SIG-M5 (cell line): ENCODE data around the gene SLC35G3.
"Not testable (repeated sequence)": the region's sequence is repeated elsewhere in the genome, so short reads cannot be mapped to it uniquely, and the experiment has no call there.

ENCODE experiments used
- DNase-seq: peaks from one replicate; lab custom pipeline; 2025; lab: John Stamatoyannopoulos, UW

Gene SLC35G3

DNA sequence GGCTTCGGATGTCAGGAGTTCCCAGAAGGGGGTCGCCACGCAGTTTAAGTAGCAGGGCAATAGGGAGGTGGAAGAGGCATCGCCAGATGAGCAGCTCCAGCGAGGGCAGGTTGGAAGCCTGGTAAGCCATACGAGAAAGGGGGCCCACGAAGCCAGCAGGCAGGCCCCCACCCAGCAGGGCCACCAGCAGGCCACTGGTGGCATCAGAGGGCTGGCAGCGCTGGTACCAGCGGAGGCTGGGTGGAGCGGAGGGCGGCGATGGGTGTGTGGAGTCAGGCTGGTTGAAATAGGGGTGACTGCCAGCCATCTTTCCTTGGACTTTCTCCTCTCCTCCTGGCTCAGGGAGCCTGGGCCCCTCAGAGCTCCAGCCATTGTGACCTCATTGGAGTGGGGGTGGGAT is at the start of gene SLC35G3:
SLC35G3 (minus strand) TSS at position 393 of the 400 bp plus-strand sequence; CDS start at position 307, 86 bp downstream.
- not testable (repeated sequence) for DNase-seq

DNA sequence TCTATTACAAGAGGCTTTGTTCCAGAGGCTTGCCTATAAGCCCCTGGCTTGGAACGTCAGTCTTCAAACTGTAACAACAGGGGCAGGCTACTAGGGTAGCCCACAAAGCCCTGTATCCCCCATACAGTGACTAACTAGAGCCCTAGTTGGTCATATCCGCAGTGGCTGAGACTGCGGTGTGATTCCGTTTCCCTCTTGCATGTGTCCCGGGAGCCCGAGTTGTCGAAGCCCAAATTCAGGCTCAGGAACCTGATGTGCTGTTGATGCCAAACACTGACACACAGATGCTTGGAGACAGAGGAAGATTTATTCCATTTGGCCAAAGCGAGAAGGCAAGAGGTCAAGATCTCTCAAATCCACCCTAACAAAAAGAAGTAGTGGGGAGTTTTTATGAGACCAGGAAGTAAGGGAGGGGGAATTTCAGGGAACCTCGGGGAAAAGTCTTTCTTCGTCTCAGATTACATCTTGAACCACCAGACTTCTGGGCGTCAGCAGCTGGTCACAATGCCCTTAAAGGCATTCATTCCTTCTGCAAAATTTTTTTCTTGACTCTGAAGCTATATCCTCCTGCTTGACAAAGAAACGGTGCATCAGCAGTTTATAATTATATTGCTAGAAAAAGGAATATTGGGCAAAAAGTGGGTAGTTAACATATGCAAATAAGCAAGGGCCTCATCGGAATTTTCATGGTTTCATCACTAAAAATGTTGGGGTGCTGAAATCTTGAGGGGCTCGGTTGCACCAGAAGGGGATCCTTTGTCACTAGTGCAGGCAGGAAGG is 49.6 kb upstream of the SLC35G3 start:
- DNase-seq: no peak

DNA sequence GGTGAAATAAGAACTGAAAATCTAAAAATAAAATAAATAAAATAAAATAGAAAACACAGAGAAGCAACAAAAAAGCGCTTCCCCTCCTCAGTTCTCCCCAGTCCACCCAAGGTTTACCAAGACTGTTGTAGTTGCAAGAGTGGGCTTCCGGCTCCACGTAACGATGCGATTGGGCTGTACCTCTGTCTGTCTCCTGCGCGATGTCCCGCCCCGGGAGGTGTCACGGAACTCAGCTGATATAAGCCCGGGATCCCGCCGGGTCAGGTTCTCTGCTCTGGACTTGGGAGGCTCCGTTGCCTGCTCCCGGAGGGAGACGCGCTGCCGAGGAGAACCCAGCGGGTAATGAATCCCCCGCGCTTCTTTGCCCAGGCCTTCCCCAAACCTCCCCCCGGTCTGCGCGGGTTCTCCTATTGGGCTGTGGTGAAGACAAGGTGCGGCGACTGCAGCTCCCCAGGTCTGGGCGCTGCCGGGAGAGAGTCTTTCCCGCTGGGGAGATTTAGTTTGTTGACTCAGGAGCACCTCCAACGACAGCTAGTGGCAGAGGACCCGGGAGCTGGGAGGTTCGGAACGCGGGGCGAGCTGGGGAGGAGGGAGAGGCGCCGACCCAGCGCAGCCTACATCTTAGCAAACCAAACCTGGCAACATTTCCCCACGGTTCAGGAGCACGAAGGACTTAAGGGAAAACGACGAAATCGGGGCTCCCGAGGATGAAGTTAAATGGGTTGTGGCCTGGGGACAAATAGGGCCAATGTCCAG is 48.8 kb upstream of the SLC35G3 start, which contains the start of gene SLFN5:
SLFN5 (plus strand) TSS at position 268 of the 756 bp plus-strand sequence. CDS start 15,619 bp downstream, outside the sequence.
- DNase-seq: no peak

DNA sequence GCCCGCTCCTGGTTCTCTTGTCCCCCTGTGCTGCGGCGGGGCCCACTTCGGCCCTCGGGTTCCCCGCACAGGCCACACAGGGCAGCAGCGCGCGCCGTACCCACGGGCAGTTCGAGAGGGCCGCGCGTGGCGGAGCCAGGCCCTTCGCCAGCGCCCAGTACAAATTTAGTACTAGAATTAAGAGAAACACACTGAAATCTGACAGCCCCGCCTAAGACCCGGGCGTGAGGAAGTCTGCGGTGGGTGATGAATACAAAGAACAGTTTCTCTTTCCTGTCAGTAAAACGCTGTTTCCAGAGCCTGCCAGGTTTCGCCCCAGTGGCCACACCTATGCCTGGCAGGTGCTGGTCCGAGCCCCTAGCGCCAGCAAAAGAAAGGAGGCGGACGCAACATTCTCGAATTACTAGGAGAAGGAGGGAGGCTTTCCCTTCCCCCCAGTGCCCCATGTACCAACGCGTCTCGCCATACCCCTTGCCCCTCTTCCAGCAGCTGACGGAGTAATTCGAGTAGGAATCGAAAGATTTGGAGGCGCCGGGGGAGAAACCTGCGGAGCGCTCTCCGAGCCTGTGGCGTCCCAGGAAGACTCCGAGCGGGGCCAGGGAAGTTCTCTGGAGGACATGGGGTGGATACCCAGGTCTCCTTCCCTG is 48.1 kb upstream of the SLC35G3 start:
- no peak for DNase-seq

DNA sequence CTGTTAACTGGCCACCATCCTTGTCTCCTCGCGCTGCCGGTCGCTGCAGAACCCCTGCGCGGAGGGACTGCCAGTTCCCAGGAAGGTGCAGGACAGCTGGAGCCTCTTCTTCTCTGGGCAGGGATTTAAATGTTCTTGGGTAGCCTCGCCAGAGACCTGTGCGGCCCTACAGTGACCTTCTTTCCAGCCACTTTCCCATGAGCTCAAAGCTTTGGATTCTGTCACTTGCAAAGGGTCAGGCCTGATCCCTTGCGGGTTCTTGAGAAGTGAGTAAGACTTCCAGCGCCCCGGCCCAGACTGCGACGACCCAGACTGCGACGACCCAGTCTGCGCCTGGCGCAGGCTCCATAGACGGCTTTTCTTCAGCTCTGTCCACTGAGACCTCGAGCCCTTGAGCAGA is 47.3 kb upstream of the SLC35G3 start:
- no peak for DNase-seq

DNA sequence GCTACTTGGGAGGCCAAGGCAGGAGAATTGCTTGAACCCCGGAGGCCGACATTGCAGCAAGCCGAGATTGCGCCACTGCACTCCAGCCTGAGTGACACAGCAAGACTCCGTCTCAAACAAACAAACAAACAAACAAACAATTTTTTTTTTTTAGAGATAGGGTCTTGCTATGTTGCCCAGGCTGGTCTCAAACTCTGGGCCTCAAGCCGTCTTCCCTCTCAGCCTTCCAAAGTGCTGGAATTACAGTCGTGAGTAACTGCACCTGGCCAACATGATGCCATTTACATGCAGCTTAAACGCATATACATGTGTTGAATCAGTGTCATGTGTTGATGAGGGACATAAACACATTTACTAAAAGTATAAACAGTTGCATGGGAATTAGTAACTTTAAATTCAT is 46.7 kb upstream of the SLC35G3 start:
- DNase-seq: no peak

DNA sequence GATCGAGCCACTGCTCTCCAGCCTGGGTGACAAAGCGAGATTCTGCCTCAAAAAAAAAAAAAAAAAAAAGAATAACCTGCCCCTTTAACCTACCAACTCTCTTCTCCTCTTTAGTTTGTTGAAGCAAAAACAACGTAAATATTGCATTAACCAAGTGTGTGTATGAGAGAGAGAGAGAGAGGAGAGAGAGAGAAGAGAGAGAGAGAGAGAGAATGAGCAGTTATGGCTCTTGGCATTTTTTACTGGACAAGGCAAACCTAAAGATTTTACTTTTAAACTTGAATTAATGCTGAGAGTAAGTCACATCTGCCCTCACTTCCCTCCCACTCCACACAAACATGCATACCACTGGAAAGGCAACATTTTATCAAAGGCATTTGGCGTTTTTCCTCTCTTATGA is 45.6 kb upstream of the SLC35G3 start:
- no peak for DNase-seq

DNA sequence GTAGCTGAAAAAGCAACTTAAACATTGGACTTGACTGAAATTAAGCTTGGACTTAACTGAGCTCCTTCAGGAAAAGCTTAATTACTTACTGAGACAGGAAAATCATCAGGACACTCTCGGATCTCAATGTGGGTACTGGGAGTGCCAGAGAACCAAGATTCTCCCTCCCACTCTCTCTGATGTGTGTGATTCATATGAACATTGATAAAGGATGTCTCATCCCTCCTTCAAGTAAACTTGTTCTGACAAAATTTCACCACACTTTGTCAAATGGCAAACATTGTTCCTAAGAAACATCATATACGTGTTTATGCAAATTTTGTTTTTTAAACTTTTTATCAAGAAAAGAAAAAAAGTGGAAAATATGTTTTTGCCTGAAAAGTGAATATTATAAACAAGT is 44.6 kb upstream of the SLC35G3 start:
- DNase-seq: no peak

DNA sequence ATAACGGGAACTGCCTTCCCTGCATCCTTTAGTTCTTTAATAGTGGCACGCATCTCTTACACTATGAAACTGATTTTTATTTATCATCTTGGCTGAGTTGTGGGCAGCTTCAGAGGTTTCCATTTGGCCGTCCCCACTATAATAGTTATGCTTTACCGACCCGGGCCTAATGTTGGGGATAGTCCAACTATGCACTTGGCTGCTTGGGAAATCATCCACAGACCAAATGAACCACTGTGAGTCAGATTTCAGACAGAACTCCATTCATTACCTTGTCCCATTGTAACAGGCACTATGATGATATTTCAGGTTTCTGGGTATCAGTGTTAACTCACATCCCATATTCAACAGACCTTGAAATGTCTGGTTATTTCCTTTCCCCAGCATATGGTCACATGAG is 42.6 kb upstream of the SLC35G3 start:
- DNase-seq: no peak

DNA sequence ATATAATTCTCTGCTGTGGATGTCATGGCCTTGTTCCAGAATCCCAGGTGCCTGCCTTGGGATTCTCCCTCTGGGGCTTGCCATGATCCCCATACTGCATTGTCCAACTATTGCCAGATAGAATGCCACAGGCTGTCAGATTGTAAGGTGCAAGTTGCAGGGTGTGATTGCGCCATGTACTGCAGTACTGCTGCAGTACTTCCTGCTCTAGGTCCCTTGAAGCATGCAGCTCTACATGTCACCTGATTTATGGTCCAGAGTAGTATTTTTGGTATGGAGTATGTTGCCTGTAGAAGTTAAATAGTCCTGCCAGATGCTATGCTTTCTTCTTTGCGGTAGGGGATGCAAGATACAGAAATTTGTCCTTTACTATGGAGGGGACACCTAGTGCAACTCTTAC is 41.7 kb upstream of the SLC35G3 start:
- DNase-seq: no peak

DNA sequence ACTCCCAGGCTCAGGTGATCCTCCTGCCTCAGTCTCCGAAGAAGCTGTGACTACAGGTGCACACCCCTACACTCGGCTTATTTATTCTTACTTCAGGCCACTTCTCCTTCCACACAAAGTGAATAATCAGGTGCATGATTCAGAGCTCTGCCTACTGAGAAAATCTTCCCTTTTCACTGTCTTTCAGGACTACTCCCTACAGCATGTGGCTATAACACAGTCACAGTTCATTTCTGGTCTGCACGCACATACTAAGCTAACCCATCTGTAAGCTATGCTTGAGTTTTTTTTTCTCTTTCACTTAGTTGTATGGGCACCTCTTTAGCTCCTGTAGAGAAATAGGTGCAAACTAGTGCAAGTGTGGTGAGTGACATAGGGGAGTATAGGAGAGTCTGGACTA is 41.1 kb upstream of the SLC35G3 start:
- no peak for DNase-seq

DNA sequence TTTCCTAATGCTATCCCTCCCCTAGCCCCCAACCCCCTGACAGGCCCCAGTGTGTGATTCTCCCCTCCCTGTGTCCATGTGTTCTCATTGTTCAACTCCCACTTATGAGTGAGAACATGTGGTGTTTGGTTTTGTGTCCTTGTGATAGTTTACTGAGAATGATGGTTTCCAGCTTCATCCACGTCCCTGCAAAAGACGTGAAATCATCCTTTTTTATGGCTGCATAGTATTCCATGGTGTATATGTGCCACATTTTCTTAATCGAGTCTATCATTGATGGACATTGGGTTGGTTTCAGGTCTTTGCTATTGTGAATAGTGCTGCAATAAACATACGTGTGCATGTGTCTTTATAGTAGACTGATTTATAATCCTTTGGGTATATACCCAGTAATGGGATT is 40.1 kb upstream of the SLC35G3 start:
- not testable (repeated sequence) for DNase-seq

DNA sequence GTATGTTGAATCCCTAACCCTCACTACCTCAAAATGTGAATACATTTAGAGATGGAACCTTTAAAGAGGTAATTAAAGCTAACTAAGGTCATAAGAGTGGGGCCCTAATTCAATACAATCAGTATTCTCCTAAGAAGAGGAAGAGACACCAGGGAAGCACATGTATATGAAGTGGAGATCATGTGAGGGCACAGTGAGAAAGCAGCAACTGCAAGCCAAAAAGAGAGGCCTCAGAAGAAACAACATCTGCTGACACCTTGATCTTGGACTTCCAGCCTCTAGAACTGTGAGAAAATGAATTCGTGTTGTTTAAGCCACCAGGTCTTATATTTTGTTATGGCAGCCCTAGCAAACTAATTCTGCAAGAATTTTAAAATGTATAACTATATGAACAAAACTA is 35.4 kb upstream of the SLC35G3 start:
- no peak for DNase-seq

DNA sequence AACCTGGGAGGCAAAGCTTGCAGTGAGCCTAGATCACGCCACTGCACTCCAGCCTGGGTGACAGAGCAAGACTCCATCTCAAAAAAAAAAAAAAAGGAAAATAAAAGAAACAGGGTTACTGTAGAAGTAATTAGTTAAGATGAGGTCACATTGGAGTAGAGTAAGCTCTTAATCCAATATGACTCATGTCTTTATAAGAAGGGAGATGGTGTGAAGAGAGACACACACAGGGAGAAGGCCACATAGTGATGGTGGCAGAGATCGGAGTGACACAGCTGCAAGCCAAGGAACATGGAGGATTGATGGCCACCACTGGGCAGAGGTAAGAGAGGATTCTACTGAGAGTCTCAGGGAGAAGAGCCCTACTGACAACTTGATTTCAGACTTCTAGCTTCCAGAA is 33.4 kb upstream of the SLC35G3 start:
- no peak for DNase-seq

DNA sequence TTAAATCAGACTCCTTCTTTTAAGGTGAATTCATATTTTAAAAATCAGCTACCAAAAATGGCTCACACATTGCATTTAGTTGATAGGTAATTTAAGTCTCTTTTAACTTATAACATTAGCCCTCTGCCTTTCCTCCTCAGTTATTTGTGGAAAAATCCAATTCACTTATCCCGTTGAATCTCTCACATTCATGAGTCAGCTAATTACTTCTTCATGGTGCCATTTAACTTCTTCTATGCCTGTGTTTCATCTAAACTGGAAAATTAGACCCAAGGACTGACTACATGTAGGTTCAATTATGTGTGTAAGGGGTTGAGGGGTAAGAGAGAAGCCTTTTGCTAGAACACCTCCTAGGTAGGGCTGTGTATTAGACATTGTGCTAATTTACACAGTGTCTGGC is 30.2 kb upstream of the SLC35G3 start:
- DNase-seq: no peak

DNA sequence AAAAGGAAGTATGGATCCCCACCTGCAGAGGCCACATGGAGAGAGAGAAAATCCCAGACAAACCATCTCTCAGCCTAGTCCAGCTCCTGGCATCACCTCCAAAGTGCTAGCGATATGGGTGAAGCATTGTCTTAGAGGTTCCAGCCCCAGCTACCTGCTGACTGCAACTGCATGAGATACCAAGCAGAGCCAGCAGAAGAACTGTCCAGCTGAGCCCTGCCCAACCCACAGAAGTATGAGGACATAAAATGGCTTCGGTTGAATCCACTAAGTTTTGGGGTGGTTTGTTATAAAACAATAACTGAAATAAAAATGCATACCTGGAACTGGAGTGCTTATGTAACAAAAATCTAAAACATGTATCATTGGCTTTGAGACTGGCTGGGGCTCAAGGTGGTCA is 28.3 kb upstream of the SLC35G3 start:
- no peak for DNase-seq

DNA sequence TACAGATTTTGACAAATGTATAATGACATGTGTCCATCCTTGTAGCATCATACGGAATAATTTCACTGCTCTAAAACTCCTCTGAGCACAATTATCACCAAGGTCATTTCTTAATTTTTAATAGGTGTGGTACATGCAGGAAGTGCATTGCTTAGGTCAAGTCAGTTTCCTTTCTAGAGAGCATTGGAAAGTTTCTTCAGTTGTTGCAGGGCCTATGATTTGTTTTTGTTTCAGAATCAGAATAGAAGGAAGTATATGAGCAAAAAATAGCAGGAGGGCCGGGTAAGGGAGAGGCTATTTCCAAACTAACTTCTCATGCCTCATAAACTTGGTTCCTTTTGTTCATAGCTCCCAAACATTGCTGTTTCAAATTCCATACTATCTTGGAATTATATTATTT is 24.7 kb upstream of the SLC35G3 start:
- DNase-seq: no peak

DNA sequence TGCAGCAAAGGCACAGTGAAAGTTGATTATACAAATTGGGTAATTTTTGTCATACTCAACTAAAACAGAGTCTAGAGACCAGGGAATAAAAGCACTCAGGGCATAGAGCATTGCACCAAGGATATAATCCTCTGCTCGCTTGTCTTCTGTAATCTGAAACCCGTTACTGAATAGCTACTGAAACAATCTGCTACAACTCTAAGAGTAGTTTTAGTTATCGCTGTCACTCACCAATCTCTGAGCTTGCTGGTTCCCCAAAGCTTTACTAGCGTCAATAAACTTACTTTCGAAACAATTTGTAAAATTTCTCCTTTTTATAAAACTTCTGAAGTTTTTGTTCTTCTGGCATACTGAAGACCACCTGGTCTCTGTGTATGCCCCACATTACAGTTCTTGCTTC is 22.9 kb upstream of the SLC35G3 start:
- no peak for DNase-seq

DNA sequence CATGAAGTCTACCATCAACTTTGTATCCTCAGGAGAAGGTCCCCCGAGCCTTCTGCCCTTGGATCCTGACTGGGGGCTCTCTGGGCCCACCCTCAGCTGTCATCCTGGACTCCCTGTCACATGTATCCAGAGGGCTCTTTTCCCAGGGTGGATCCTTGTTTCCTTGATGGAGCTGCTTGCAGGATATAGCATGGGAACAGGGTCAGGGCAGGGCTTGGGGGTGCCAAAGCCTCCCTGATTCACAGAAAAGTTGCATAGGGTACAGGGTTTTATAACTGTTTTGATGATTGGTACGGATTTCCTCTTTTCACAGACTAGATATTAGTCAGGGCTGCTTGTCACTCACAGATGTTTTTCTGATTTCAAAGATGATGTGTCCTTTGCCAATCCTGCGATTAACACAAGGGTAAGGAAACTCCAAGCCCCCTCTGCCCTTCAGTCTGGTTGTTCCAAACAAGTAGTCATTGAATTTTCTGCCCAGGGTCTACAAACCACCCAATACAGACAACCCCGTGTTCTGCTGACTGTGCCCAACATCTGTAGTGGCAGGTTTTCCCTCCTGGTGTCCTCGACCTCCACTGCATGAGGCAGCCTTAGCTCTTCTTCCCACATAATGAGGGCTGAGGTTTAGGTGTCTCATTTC is 20.6 kb upstream of the SLC35G3 start:
- no peak for DNase-seq

DNA sequence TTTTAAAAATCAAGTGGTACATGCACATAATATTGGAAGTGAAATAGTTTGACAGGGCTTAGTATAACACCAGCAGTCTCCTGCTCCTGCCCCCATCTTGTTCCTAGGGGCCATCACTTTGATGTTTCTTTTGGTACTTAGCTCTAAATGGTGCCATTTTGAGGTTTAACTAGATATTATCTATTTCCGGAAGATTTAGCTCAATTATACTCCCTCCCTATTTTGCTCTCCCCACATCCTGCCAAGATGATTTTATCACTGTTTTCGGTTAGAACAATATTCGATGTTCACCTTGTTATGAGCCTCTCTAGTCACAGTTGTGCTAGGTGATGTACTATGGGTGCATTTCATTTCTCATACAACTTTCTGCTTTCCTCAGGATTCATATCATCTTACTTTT is 20.0 kb upstream of the SLC35G3 start:
- no peak for DNase-seq

DNA sequence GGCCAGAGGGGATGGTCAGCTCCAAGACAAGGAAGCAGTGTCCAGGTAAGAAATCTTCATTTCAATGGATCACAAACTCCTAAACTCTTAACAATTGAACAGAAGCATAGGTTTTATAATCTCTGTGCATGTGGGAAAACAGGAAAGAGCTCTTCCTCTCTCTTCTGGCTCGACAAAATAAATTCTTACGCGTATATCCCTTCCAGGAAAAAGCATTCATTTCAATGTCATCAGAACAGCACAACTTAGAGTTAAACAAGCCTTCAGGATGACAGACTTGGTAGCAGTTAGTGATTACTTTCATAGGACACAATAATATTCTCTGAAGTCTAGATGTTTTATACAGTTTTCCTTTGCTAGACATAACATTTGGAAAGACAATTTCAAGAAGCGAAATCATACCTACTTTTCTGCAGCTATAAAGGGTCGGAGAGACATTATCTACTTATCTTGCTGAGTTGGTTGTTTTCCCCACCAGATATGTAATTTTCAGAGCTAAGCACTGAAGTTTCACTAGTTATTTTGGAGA is 19.3 kb upstream of the SLC35G3 start:
- DNase-seq: no peak

DNA sequence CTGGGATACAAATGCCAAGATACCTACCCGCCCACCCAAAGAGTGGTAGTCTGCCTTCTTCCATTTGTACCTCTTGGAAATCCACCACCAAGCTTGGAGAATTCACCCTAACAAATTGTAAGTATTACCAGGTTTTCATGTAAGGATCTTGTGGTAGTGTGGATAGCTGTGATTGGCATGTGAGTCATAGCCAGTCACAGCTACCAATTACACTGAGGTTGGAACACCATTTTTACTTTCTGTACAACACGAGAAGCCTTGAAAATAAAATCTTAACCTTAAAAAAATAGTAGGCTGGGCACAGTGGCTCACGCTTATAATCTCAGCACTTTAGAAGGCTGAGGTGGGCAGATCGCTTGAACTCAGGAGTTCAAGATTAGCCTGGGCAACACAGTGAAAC is 18.5 kb upstream of the SLC35G3 start:
- DNase-seq: no peak
